ENCODE measurements around the gene B3GALT5.

- TF ChIP-seq POLR2A (IDR thresholded peaks at IDR 0.05; ENCODE audit: low read depth, low read length) (no peak), BHLHE40 (IDR thresholded peaks at IDR 0.05; ENCODE audit: low read depth, low read length) (no peak), SMC3 (IDR thresholded peaks at IDR 0.05; ENCODE audit: low read depth, low read length) (no peak), CTCF (conservative IDR thresholded peaks at IDR 0.05; ENCODE audit: low read depth, low read length) (no peak), RAD21 (IDR thresholded peaks at IDR 0.05; ENCODE audit: low read length) (no peak), MAZ (IDR thresholded peaks at IDR 0.05; ENCODE audit: borderline replicate concordance, low read depth, low read length) (no peak), CEBPB (IDR thresholded peaks at IDR 0.05; ENCODE audit: low read depth, low read length) (no peak), ELK1 (IDR thresholded peaks at IDR 0.05; ENCODE audit: borderline replicate concordance, low read depth, low read length) (no peak)
Observed at GRCh38 chr21:39647476-39647875, 34.7 kb downstream of the B3GALT5 start.
